DMS 273 treated with DMSO at 0.1 percent for 48 hours (cell line): Measurements from ENCODE around the gene TUBG1.
"Not testable (repeated sequence)": the region's sequence is repeated elsewhere in the genome, so short reads cannot be mapped to it uniquely, and the experiment has no call there.

ENCODE experiments used
- DNase-seq: peaks from one replicate; lab custom pipeline; 2025; lab: John Stamatoyannopoulos, UW

The TUBG1 gene

GRCh38 chr17:42579794-42580551 is 29.5 kb upstream of the TUBG1 start:
- no peak for DNase-seq

- no peak for DNase-seq
Observed at GRCh38 chr17:42581744-42582270, 27.7 kb upstream of the TUBG1 start.

GRCh38 chr17:42584880-42585279 is 24.6 kb upstream of the TUBG1 start:
- no peak for DNase-seq

- DNase-seq, result no peak
Observed at GRCh38 chr17:42585353-42585752, 24.1 kb upstream of the TUBG1 start.

- DNase-seq, result no peak
Observed at GRCh38 chr17:42586514-42587230, 22.8 kb upstream of the TUBG1 start.

GRCh38 chr17:42590886-42591285 is 18.6 kb upstream of the TUBG1 start:
- DNase-seq, result no peak

GRCh38 chr17:42591411-42591810 is 18.1 kb upstream of the TUBG1 start:
- no peak for DNase-seq

- DNase-seq, result no peak
Observed at GRCh38 chr17:42596386-42596785, 13.1 kb upstream of the TUBG1 start.

- DNase-seq, result peak; percentile 61
Observed at GRCh38 chr17:42598905-42599304, 10.6 kb upstream of the TUBG1 start.

GRCh38 chr17:42603318-42603717 is 6.2 kb upstream of the TUBG1 start:
- DNase-seq, result no peak

GRCh38 chr17:42607769-42608168 is 1.7 kb upstream of the TUBG1 start:
- no peak for DNase-seq

GRCh38 chr17:42608305-42609181 is 940 bp upstream of the TUBG1 start:
- no peak for DNase-seq

- DNase-seq, result peak; percentile 15
Observed at GRCh38 chr17:42609814-42610801, 625 bp downstream of the TUBG1 start.

- DNase-seq, result no peak
Observed at GRCh38 chr17:42612013-42612412, 2.5 kb downstream of the TUBG1 start.

- no peak for DNase-seq
Observed at GRCh38 chr17:42613699-42614295, 4.3 kb downstream of the TUBG1 start.

GRCh38 chr17:42617956-42618431 is 8.5 kb downstream of the TUBG1 start:
- no peak for DNase-seq

GRCh38 chr17:42618442-42619150 is 9.1 kb downstream of the TUBG1 start:
- peak; percentile 37 for DNase-seq

- DNase-seq, result not testable (repeated sequence)
Observed at GRCh38 chr17:42621987-42622386, 12.5 kb downstream of the TUBG1 start.

GRCh38 chr17:42623271-42623670 is 13.8 kb downstream of the TUBG1 start:
- no peak for DNase-seq
